CD4-positive, alpha-beta T cell treated with Interleukin-21 for 1 hour (primary cell): ENCODE measurements around the gene OR5K3.

Source experiments
- DNase-seq: peaks from one replicate; pipeline ENCODE4 v3.0.0-alpha.2; 2020

Gene OR5K3

DNA sequence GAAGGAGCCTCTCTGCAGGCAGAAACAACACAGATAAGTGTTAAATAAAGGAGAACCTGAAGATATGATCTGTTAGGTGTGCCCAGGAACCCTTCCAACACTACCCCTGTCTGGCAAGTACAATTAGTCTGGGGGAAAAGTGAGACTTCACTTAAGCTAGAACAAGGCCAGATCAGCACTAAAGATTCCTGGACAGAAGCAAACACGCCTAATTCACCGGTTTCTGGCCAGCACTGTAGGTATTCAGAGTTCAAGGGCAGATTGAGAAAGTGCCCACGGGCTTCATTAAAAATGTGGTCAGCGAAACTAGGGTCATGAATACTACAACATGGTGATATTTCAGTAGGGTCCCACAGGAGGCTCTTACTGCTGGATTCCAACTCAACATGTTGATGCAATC lies 43.9 kb downstream of the OR5K3 start:
- DNase-seq = no peak

DNA sequence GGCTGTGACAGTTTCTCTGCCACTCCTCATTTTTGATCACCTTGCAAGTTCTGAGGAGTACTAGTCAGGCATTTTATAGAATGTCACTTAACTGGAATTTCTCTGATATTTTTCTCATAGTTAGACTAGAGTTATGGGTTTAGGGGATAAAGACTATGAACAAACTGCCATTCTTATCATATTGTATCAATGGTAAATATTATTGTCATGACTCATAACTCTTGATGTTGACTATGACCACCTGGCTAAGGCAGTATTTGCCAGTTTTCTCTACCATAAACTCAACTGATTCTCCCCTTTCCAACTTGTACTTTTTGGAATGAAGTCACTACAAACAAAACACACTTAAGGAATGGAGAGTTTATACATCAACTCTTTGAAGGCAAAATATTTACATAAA lies 49.8 kb downstream of the OR5K3 start:
- no peak for DNase-seq
